ENCODE measurements around the gene LVRN.

LVRN gene

DNA sequence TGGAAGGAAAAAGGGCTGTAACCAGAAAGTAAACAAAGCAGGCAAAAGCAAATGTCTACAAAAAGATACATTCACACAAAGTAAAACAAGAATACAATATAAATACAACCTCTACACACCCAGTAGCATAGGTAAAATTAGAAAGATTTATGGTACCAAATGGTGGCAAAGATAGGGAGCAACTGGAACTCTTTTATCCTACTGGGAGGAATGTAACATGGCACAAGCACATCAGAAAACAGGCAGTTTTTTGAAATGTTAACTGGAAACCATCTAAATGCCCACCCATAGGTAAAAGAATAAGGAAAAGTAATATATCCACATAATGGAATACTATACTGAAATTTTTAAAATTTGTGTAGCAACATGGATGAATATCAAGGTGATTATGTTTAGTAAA lies 61.3 kb downstream of the LVRN start:
- no peak for DNase-seq

DNA sequence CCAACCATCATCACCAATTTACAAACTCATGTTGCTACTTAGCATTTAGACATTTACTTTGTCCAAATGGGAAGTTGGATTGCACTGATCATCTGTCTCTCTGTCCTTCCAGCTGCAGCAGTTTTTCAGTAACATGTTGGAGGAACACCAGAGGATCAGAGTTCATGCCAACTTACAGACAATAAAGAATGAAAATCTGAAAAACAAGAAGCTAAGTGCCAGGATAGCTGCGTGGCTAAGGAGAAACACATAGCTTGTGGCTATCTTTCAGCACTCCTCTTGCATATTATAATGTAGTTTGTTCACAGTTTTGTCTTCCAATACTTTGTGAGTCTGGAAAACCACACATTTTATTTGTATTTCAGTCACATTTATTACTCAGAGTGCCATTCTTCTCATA lies 63.6 kb downstream of the LVRN start:
- DNase-seq, result no peak

DNA sequence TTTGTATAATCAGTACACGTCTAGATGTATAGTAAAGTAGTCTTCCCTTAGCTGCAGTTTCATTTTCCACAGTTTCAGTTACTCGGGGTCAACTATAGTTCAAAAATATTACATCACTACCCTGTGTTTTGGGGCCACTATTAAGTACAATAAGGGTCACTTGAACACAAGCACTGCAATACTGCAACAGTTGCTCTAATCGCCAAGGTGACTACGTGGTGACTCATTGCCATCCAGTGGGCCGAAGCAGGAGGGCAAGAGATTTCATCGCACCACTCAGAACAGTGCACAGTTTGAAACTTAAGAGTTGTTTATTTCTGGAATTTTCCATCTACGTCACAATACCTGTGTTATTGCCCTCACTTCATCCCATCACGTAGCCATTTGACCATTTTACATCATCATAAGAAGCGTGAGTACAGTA lies 69.8 kb downstream of the LVRN start, which contains the start of gene ARL14EPL:
Gene ARL14EPL (plus strand): TSS at position 379 of the 424 bp plus-strand sequence. CDS start 18,994 bp downstream, outside the sequence.
- DNase-seq, result peak; percentile 72

DNA sequence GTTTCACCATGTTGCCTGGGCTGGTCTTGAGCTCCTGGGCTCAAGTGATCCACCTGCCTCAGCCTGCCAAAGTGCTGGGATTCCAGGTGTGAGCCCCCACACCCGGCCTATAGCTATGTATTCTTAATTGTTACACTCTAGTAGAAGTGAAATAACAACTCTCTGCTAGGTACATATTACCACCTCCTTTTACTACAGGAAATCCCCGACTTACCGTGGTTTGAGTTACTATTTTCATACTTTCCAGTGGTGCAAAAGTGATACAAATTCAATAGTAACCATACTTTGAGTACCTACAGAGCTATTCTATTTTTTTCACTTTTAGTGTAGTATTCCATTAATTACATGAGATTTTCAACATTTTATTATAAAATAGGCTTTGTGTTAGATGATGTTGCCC lies 70.7 kb downstream of the LVRN start:
- DNase-seq, result no peak

DNA sequence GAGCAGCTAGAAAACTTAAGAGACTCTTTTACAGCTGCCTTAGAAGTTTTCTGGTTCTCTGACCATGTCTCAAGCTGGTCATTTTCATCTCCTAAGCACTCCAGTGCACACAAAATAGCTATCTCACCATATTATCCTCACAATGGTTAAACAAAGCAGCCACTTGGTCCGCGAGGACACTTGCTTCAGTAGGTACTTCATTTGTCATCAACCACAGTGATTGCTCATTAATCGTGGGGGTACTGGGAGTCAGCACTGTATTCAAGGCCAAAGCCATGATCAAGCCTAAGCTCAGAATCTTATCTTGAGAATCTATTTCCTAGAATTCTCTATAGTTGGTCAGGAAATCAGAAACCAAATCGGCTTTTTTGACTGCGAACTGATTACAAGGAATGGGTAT lies 72.8 kb downstream of the LVRN start:
- no peak for DNase-seq

DNA sequence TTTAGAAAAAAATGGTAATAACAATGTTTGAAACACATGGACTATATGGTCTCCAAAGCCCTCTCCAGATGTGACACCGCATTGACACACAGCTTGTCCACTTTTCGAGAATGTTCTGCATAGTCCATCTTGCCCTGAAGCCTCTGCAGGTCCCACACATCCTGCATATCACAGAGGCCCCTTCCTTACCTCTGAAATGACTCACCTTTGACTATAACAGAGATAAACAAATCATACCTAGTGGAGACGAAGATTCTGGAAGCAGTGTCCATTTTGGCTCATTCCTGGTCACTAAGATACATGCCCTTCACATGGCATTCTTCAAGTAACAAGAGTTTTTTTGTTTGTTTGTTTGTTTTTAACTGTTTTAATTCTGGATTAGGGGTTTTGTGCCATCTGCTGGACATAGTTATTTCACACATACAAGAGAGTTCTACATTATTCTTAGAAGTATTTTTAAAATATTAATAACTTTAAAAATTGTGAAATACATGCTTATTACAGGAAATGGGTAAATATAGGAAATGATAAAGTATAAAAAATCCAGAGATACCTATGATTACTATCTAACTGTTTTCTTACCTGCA lies 75.1 kb downstream of the LVRN start:
- DNase-seq, result no peak

DNA sequence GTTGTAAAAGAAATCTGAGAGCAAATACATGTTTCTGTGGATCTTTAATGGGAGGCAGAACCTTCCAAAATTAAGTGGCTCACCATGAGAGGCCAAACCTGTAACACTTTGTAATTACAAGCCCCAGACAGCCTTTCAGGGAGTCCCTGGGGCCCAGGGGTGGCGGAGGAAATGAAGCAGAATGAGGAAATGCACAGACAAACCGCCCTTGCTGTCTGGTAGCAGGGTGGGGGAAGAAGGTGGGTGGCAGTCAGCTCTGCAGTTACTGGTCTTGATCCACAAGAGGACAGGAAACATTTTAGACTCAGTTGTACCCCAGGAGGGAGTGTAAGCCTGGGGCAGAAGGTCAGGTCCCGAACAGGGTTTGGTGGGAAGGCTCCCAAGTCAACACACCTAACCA lies 76.5 kb downstream of the LVRN start:
- no peak for DNase-seq

DNA sequence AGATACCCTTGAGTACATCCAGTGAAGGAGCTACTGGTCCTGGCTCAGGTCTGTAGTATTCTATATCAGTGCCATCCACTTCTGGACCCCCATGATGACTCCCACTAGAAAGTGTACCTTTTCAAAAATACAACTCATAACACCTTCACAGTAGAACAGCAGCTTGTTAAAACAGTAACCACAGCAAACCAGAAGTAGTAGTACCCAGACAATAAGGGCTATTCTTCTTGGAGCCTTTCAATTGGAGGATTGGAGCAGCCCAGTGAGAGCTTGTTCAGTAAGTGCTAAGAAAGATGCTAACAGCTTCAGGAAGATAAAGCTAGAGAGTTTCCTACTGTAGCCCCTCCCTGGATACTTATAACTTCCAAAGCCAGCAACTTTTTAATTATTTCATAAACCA lies 80.1 kb downstream of the LVRN start:
- no peak for DNase-seq

DNA sequence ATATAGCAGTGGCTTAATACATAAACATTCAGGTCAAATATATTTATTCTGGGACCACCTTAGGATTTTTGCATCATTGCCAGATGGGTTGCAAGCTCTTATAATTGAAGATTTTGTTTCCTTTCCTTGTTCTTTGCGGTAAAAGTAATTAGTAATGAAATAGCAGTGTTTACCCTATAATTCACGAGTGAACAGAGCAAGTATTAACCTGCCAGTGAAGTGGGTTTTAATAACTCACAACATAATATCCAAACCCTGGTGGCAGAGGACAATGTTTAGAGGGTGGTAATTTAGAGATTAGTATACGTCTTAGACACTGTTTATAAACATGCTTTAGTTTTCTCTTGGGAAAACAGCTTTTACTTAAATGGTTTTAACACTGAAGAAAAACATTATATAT lies 81.8 kb downstream of the LVRN start:
- DNase-seq, result no peak

DNA sequence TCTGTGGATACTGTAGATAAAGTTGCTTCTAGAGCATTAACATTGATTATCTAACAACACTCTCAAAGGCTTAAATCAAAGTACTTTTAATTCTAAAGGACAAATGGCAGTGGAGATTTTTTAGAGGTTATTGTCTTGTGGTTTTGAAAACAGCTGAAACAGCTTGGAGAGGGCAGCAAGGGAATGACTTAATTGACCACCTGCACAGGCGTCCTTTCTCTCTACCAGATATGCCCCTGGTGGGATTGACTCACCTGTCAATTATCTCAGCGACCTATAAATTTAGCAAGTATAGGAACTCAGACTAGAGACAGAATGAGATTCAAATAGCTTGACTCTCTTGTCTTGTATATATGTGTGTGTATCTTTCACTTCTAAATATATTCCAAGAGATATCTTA lies 83.5 kb downstream of the LVRN start:
- no peak for DNase-seq

DNA sequence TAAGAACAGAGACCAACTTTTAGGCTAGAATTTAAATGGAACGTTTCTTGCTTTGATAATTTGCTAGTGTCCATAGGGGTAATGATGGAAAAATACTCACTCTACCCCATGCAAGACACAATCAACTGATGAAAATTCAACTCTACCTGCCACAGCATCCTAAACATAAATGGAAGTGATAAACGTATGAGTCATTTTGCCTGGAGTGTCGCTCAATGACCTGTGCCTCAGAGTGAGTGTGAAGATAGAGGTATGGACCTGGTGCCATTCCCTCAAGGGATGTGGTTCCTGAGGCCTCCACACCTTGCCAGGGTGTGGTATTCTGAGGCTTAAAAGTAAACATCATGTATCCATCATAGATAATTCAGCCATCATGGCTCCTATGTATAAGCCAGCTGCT lies 84.0 kb downstream of the LVRN start:
- no peak for DNase-seq

DNA sequence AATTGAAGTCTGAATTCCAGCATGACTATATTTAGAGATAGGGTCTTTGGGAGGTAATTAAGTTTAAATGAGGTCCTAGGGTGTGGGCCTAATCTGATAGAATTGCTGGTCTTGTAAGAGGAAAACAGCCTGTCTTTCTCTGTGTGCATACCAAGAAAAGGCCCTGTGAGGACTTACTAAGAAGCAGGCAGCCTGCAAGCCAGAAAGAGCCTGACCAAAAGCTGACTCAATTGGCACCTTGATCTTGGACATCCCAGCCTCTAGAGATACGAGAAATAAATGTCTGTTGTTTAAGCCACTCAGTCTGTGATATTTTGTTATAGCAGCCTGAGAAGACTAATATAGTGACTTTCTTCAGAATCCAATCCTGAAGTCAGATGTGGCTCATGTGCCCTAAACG lies 84.5 kb downstream of the LVRN start:
- DNase-seq, result no peak

DNA sequence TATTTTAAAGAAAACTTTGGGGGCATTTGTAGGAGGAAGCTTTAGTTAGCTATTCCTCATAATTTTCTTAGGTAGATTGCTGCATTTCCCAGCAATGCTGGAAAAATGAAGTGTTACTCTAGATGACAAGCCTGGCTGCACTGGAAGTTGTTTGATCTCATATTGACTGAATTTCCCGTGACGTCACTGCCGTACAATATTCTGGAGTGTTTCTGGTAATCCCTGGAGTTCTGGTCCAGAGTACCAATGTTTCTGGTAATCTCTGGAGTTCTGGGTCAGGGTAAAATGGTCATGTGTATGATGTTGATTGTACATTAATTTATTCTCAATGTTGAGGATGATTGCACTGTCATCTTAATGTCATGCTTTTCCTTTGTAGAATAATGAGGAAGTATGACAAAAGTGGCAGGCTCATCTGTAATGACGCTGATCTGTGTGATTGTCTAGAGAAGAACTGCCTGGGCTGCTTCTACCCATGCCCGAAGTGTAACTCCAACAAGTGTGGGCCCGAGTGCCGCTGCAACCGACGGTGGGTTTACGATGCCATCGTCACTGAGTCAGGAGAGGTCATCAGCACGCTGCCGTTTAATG lies 96.2 kb downstream of the LVRN start:
- DNase-seq, result no peak

DNA sequence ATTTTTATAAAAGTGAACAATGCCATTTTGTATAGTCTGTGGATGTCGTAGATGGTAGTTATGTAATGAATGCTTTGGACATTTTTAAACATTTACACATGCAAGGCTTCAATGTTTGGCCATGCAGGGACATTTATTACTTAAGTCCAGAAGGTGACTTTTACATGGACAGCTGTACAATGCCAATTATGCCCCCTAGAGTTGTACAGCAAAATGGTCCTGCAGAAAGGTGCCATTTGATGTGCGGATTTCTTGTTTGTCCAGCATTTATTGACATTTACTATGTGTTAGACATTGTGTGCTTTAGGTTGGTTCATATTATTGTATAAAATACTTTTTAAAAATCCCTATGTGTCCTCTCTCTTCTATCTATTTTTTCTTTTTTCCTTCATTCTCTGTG lies 100.1 kb downstream of the LVRN start:
- no peak for DNase-seq

DNA sequence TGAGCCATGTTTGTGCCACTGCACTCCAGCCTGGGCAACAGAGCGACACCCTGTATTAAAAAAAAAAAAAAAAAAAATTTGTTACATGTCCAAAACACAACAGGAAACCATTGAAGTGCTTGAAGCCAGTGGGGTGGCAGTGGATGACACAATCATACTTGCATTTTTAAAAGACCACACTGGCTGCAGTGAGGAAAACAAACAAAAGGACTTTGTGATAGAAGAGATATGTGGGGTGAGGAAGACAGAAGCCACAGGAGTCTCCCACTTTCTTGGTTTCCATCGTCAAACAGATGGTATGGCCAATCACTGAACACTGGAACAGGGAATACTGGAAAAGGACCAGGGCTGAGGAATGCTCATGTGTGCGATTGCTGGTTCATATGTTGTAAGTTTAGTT lies 101.7 kb downstream of the LVRN start:
- peak; percentile 23 for DNase-seq

DNA sequence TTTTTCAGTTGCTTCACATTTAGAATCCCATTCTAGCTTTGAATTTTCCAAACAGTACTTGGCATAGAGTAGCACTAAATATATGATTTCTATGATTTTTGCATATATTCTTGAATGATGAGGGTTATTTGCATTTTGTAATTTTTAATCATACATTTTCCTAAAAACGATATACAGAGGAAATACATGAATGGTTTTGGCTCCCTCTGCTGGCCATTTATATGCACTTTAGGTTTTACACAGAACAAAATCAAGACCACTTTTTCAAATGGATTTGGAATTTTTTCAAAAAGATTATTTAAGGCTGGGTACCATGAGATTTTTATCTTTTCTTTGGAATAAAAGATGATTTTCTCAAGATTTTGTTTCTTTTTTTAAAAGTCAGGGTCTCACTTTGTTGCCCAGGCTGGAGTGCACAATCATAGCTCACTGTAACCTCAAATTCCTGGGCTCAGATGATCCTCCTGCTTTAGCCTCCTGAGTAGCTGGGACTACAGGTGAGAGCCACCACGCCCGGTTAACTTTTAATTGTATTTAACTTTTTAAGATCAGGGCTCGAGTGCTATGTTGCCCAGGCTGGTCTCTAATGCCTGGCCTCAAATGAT lies 105.9 kb downstream of the LVRN start:
- peak; percentile 56 for DNase-seq

DNA sequence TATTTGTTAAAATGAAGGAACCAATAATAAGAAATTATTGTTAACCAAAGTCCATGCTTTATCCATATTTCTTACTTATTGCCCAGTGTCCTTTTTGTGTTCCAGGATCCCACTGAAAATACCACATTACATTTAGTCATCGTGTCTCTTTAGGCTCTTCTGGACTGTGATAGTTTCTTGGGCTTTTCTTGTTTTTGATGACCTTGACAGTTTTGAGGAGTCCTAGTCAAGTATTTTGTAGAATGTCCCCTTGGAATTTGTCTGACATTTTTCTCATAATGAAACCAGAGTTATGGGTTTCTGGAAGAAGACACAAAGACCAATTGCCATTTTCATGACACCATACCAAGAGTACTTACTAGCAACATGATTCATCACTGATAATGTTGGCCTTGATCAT lies 108.9 kb downstream of the LVRN start:
- DNase-seq, result no peak

DNA sequence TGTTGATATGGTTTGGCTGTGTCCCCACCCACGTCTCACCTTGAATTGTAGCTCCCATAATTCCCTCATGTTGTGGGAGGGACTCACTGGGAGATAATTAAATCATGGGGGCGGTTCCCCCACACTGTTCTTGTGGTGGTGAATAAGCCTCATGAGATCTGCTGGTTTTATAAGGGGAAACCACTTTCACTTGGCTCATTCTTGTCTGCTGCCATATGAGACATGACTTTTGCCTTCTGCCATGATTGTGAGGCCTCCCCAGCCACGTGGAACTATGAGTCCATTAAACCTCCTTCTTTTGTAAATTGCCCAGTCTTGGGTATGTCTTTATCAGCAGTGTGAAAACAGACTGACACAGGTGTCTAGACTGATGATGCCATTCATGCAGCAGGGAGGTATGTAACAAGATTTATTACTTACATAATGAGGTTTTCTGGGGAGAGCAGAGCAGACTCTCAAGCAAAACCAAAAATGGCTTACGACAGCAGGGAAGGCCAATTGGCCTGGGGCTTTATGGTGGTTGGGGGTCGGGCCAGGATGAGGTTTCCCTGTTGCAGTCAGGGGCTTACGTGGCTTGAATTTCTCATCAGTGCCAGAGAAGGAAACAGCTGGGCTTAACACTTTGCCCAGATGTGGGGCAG lies 113.0 kb downstream of the LVRN start:
- no peak for DNase-seq

DNA sequence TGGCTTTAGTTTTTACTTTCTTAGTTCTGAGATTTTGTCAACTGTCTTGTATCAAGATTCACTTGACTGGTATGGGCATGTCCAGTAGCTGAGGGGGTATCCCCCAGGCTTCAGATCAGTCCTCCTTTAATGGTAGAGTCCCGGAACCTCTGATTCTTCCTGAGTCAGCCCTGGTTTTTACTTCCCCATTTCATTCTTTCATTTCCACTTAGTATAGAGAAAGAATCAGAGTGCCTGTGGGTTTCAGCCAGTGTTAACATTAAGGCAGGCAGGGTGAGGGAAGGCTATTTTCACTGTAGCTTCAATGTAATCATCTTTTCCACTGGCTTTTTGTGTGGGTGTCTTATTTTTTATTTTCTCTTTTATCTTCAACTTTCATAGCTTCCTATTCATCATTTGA lies 114.2 kb downstream of the LVRN start:
- DNase-seq, result no peak

Measured in fibroblast of skin of back (primary cell).